OCI-LY7 (cell line): ENCODE results near the gene CNTLN. TPM values are rescaled to one million over a fixed set of nuclear protein-coding genes. Genes with fewer than 3 reads are reported as not detected.

Experiments
- BruUV-seq: library from RNA; stranded (reverse); fragments of 400-500 nt; replicated peaks from 2 replicates; lab custom pipeline; 2021; lab: Mats Ljungman, UMichigan
- CTCF ChIA-PET: fragments of 300-600 bp; sonication (Branson Sonifier 250); formaldehyde crosslinking; loops from one replicate; lab custom pipeline; 2022; ENCODE audit warnings: antibody characterized with exemption; ENCODE audit not compliant: unreplicated experiment; lab: Charles Lee
- POLR2A ChIA-PET: fragments of 300-600 bp; sonication (Branson Sonifier 250); formaldehyde crosslinking; loops from one replicate; lab custom pipeline; 2022; ENCODE audit warnings: antibody characterized with exemption; lab: Charles Lee
- DNase-seq: peaks from one replicate; pipeline ENCODE4 v3.0.0-alpha.2; 2015; ENCODE audit warnings: low spot score
- H2AFZ ChIP-seq: fragments of 200-600 bp; sonication (generic), shearing (Covaris generic); 2 replicates; pipeline ENCODE4 v1.6.1; 2014; ENCODE audit warnings: mild to moderate bottlenecking, antibody characterized with exemption, low read length, moderate library complexity
- H3K27ac ChIP-seq: fragments of 200-600 bp; sonication (generic); 2 replicates; pipeline ENCODE4 v1.5.1; 2014; ENCODE audit warnings: mixed run types, low read depth, mild to moderate bottlenecking, moderate library complexity, low read length, inconsistent platforms; ENCODE audit not compliant: poor library complexity, severe bottlenecking
- H3K36me3 ChIP-seq: fragments of 200-600 bp; sonication (generic); 2 replicates; pipeline ENCODE4 v1.6.1; 2014; ENCODE audit warnings: mild to moderate bottlenecking, antibody characterized with exemption, low read length, moderate library complexity, mixed read lengths; ENCODE audit not compliant: insufficient read depth
- H3K4me1 ChIP-seq: fragments of 200-600 bp; sonication (generic); 2 replicates; pipeline ENCODE4 v1.5.1; 2014; ENCODE audit warnings: mild to moderate bottlenecking, low read length; ENCODE audit not compliant: insufficient read depth, poor library complexity, severe bottlenecking
- H3K4me2 ChIP-seq: fragments of 200-600 bp; sonication (generic); 2 replicates; pipeline ENCODE4 v1.6.1; 2014; ENCODE audit warnings: mild to moderate bottlenecking, low read length
- H3K4me3 ChIP-seq: fragments of 200-600 bp; sonication (generic); 2 replicates; pipeline ENCODE4 v1.5.1; 2014; ENCODE audit warnings: mild to moderate bottlenecking, low read depth, low read length; ENCODE audit not compliant: poor library complexity, severe bottlenecking
- H3K79me2 ChIP-seq: fragments of 200-600 bp; sonication (generic); 2 replicates; pipeline ENCODE4 v1.6.1; 2016; ENCODE audit warnings: low read depth, mild to moderate bottlenecking, low read length, moderate library complexity, mixed read lengths; ENCODE audit not compliant: insufficient read depth
- H3K9me2 ChIP-seq: fragments of 200-600 bp; sonication (generic); 2 replicates; pipeline ENCODE4 v1.6.1; 2016; ENCODE audit warnings: mild to moderate bottlenecking, low read length, mixed read lengths; ENCODE audit not compliant: insufficient read depth
- H3K9me3 ChIP-seq: fragments of 200-600 bp; sonication (generic); 2 replicates; pipeline ENCODE4 v1.6.1; 2014; ENCODE audit warnings: mild to moderate bottlenecking, mixed run types, low read length, mixed read lengths
- H4K20me1 ChIP-seq: fragments of 200-600 bp; sonication (generic); 2 replicates; pipeline ENCODE4 v1.6.1; 2014; ENCODE audit warnings: mild to moderate bottlenecking, antibody characterized with exemption, low read length, moderate library complexity, mixed read lengths; ENCODE audit not compliant: insufficient read depth
- EZH2phosphoT487 ChIP-seq: fragments of 200-600 bp; sonication (generic); IDR thresholded peaks from 2 replicates; pipeline ENCODE4 v1.6.1; 2018; ENCODE audit warnings: low read depth, borderline replicate concordance, mild to moderate bottlenecking, mixed run types, antibody characterized with exemption, low read length, moderate library complexity, mixed read lengths
- intact Hi-C: fragments of 100-400 bp; cut with micrococcal nuclease; formaldehyde crosslinking; loops from one replicate; pipeline ENCODE4 v1.10.0; 2022; ENCODE audit not compliant: unreplicated experiment
- total RNA-seq, 2 experiments: library from RNA; depleted of rRNA in 1 of 2; stranded (reverse); fragments of >200 nt in 1 of 2; shearing (Covaris generic) in 1 of 2; gene quantifications; 2 replicates each; pipeline ENCODE4 v1.2.3, GENCODE V29; 2014 to 2022
- TF ChIP-seq, protein P1 (sequence below): fragments of 200-600 bp; sonication (generic); conservative IDR thresholded peaks from 2 replicates; pipeline ENCODE4 v1.5.1; 2014; ENCODE audit warnings: mild to moderate bottlenecking, antibody characterized with exemption, low read length, moderate library complexity, mixed read lengths

Gene CNTLN
- total RNA-seq, 2 experiments from 2014 or later: not detected

DNA sequence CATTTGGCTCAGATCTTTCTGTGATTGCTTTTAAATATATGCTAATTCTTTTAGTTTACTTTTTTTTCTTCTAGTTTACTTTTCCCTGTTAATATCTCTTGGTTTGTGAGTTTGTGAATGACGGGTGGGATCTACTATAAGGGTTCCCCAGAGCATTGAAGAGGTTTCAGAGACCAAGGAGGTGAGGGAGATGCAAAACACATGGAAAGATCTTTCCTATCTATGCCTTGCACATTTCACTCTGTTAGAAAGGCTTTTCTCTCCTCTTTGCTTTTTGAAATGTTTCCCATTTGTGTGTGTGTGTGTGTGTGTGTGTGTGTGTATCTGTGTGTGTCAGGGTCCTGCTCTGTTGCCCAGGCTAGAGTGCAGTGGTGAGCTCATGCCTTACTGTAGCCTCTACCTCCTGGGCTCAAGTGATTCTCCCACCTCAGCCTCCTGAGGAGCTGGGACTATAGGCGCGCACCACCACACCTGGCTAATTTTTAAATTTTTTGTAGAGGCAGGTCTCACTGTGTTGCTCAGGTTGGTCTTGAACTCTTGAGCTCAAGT lies 50.7 kb downstream of the CNTLN start:
- ChIA-PET CTCF (no interaction called here), POLR2A (no interaction called here)
- TF ChIP-seq EZH2phosphoT487: no peak
- TF ChIP-seq, protein P1, sequence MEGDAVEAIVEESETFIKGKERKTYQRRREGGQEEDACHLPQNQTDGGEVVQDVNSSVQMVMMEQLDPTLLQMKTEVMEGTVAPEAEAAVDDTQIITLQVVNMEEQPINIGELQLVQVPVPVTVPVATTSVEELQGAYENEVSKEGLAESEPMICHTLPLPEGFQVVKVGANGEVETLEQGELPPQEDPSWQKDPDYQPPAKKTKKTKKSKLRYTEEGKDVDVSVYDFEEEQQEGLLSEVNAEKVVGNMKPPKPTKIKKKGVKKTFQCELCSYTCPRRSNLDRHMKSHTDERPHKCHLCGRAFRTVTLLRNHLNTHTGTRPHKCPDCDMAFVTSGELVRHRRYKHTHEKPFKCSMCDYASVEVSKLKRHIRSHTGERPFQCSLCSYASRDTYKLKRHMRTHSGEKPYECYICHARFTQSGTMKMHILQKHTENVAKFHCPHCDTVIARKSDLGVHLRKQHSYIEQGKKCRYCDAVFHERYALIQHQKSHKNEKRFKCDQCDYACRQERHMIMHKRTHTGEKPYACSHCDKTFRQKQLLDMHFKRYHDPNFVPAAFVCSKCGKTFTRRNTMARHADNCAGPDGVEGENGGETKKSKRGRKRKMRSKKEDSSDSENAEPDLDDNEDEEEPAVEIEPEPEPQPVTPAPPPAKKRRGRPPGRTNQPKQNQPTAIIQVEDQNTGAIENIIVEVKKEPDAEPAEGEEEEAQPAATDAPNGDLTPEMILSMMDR: no peak
- no peaks in the 10 kb centered on the region for H3K4me1 ChIP-seq
- no peak overlapping the region for H2AFZ ChIP-seq
- intact Hi-C loops: no loop called here
- H4K20me1 ChIP-seq: no peaks in the 10 kb centered on the region
- no peaks in the 10 kb centered on the region for H3K9me3 ChIP-seq
- no TSS peak for BruUV-seq
- no peaks in the 10 kb centered on the region for H3K9me2 ChIP-seq
- no peak overlapping the region for H3K4me2 ChIP-seq
- no peak for DNase-seq
- no peaks in the 10 kb centered on the region for H3K79me2 ChIP-seq
- H3K4me3 ChIP-seq: no peak overlapping the region
- no peaks in the 10 kb centered on the region for H3K36me3 ChIP-seq
- no peak overlapping the region for H3K27ac ChIP-seq

- Histone ChIP-seq H3K36me3 (no peaks in the 10 kb centered on the region), H3K9me2 (no peaks in the 10 kb centered on the region), H3K9me3 (no peaks in the 10 kb centered on the region), H3K27ac (no peak overlapping the region), H2AFZ (no peak overlapping the region), H3K4me2 (no peak overlapping the region), H3K79me2 (no peaks in the 10 kb centered on the region), H3K4me3 (no peak overlapping the region), H4K20me1 (no peaks in the 10 kb centered on the region), H3K4me1 (no peaks in the 10 kb centered on the region)
- CTCF ChIA-PET: no interaction called here
- POLR2A ChIA-PET: no interaction called here
- DNase-seq: no peak
- no peak for TF ChIP-seq EZH2phosphoT487
- TF ChIP-seq, protein P1: no peak
- intact Hi-C loops: no loop called here
- no TSS peak for BruUV-seq
These were observed 56.2 kb downstream of the CNTLN start for GRCh38 chr9:17191082-17191481.

DNA sequence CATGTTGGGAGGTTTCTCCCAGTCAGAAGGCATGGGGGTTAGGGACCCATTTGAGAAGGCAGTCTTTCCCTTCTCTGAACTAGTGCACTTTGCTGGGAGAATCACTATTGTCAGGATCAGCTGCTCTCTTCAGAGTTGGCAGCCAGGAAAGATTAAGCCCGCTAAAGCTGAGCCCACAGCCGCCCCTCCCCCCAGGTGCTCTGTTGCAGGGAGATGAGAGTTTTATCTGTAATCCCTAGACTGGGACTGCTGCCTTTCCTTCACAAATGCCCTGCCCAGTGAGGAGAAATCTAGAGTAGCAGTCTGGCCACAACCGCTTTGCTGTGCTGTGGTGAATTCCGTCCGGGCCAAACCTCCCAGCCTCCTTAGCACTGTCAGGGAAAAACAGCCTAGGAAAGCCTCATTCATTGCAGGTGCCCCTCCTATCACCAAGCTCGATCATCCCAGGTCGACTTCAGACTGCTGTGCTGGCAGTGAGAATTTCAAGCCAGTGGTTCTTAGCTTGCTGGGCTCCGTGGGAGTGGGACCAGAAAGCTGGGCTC lies 69.8 kb downstream of the CNTLN start:
- H4K20me1 ChIP-seq: no peaks in the 10 kb centered on the region
- H3K4me2 ChIP-seq: no peak overlapping the region
- POLR2A ChIA-PET: no interaction called here
- no peak overlapping the region for H3K4me3 ChIP-seq
- H3K4me1 ChIP-seq: no peaks in the 10 kb centered on the region
- TF ChIP-seq, protein P1: no peak
- TF ChIP-seq EZH2phosphoT487: no peak
- H3K36me3 ChIP-seq: no peaks in the 10 kb centered on the region
- no peaks in the 10 kb centered on the region for H3K79me2 ChIP-seq
- H3K9me2 ChIP-seq: no peaks in the 10 kb centered on the region
- intact Hi-C loops: no loop called here
- H2AFZ ChIP-seq: no peak overlapping the region
- CTCF ChIA-PET: no interaction called here
- no peak overlapping the region for H3K27ac ChIP-seq
- no TSS peak for BruUV-seq
- no peak for DNase-seq
- no peaks in the 10 kb centered on the region for H3K9me3 ChIP-seq
